ENCODE measurements around the gene MRPL55. TPM values are rescaled to one million over a fixed set of nuclear protein-coding genes. Genes with fewer than 3 reads are reported as not detected.
A peak's percentile ranks its signal among the peaks of the same experiment; 100 is the strongest.

The MRPL55 gene
- total RNA-seq, 2 experiments from 2014 or later = 45.5 TPM

- CTCF ChIA-PET = interaction anchor here (0.6 to 1.8 kb wide), 2 partner anchors 9 to 27 kb away, joined by 3 to 4 read pairs; no protein-coding TSS in a partner anchor
These were observed 30.4 kb upstream of the MRPL55 start for GRCh38 chr1:228139406-228139930.

GRCh38 chr1:228136901-228137300 is 27.8 kb upstream of the MRPL55 start:
- H3K4me1 Mint-ChIP-seq (ENCODE audit: low read depth) = peaks cover 1% of the 10 kb centered on the region
- no peaks in the 10 kb centered on the region for H3K9me3 Mint-ChIP-seq
- CTCF ChIA-PET = interaction anchor here (2.3 kb wide), 1 partner anchor 30 kb away, joined by 9 read pairs; the partner anchor contains the start of gene IBA57
- H3K27me3 Mint-ChIP-seq (ENCODE audit: low read depth) = no peaks in the 10 kb centered on the region
- no peak overlapping the region for H3K27ac Mint-ChIP-seq
- intact Hi-C loops (cut with micrococcal nuclease) = no loop called here
- peaks cover 4% of the 10 kb centered on the region for H3K36me3 Mint-ChIP-seq (ENCODE audit: low read depth)
- no peak for DNase-seq
- H3K4me3 Mint-ChIP-seq = no peak overlapping the region

More at GRCh38 chr1:228139406-228139930, 30.4 kb upstream of the MRPL55 start:
- intact Hi-C loops (cut with micrococcal nuclease) = no loop called here
- H3K9me3 Mint-ChIP-seq = no peaks in the 10 kb centered on the region
- peak overlapping the region; percentile 97 for H3K4me3 Mint-ChIP-seq
- DNase-seq = no peak
- H3K27ac Mint-ChIP-seq = peak overlapping the region; percentile 98
- no peaks in the 10 kb centered on the region for H3K27me3 Mint-ChIP-seq (ENCODE audit: low read depth)
- H3K36me3 Mint-ChIP-seq (ENCODE audit: low read depth) = peaks cover 4% of the 10 kb centered on the region
- peaks cover 25% of the 10 kb centered on the region for H3K4me1 Mint-ChIP-seq (ENCODE audit: low read depth)

- Mint-ChIP-seq H3K4me3 (no peak overlapping the region), H3K36me3 (ENCODE audit: low read depth) (no peaks in the 10 kb centered on the region), H3K9me3 (no peaks in the 10 kb centered on the region), H3K27me3 (ENCODE audit: low read depth) (peaks cover 8% of the 10 kb centered on the region), H3K27ac (no peak overlapping the region), H3K4me1 (ENCODE audit: low read depth) (peaks cover 3% of the 10 kb centered on the region)
- CTCF ChIA-PET = interaction anchor here (2.3 kb wide), 1 partner anchor 32 kb away, joined by 9 read pairs; the partner anchor contains the start of gene IBA57
- DNase-seq = no peak
- intact Hi-C loops (cut with micrococcal nuclease) = loop anchor here (5.0 kb wide), 2 partner anchors 258 to 368 kb away; no protein-coding TSS in a partner anchor
These were observed 25.5 kb upstream of the MRPL55 start for GRCh38 chr1:228134591-228134990.

GRCh38 chr1:228131766-228132165 is 22.7 kb upstream of the MRPL55 start:
- Mint-ChIP-seq H3K27ac (no peak overlapping the region), H3K4me3 (no peak overlapping the region), H3K4me1 (ENCODE audit: low read depth) (peaks cover 3% of the 10 kb centered on the region), H3K9me3 (no peaks in the 10 kb centered on the region), H3K36me3 (ENCODE audit: low read depth) (no peaks in the 10 kb centered on the region), H3K27me3 (ENCODE audit: low read depth) (peaks cover 10% of the 10 kb centered on the region)
- CTCF ChIA-PET = interaction anchor here (1.6 to 2.3 kb wide), 2 partner anchors 10 to 369 kb away, joined by 4 to 17 read pairs; no protein-coding TSS in a partner anchor
- intact Hi-C loops (cut with micrococcal nuclease) = loop anchor here (1.0 to 5.0 kb wide), 7 partner anchors 9 to 384 kb away; partner anchors contain the start of gene GUK1
- no peak for DNase-seq

GRCh38 chr1:228125185-228125584 is 16.1 kb upstream of the MRPL55 start:
- Mint-ChIP-seq H3K4me1 (ENCODE audit: low read depth) (peaks cover 4% of the 10 kb centered on the region), H3K27me3 (ENCODE audit: low read depth) (peaks cover 4% of the 10 kb centered on the region), H3K4me3 (no peak overlapping the region), H3K9me3 (no peaks in the 10 kb centered on the region), H3K36me3 (ENCODE audit: low read depth) (no peaks in the 10 kb centered on the region), H3K27ac (no peak overlapping the region)
- intact Hi-C loops (cut with micrococcal nuclease) = no loop called here
- CTCF ChIA-PET = interaction anchor here (1.6 kb wide), 1 partner anchor 41 kb away, joined by 5 read pairs; the partner anchor contains the start of gene IBA57
- no peak for DNase-seq

- no peak overlapping the region for H3K27ac Mint-ChIP-seq
- no peaks in the 10 kb centered on the region for H3K36me3 Mint-ChIP-seq (ENCODE audit: low read depth)
- H3K4me3 Mint-ChIP-seq = no peak overlapping the region
- H3K4me1 Mint-ChIP-seq (ENCODE audit: low read depth) = peaks cover 4% of the 10 kb centered on the region
- H3K9me3 Mint-ChIP-seq = no peaks in the 10 kb centered on the region
- intact Hi-C loops (cut with micrococcal nuclease) = no loop called here
- DNase-seq = no peak
- H3K27me3 Mint-ChIP-seq (ENCODE audit: low read depth) = no peaks in the 10 kb centered on the region
- CTCF ChIA-PET = interaction anchor here (1.0 kb wide), 1 partner anchor 125 kb away, joined by 4 read pairs; no protein-coding TSS in a partner anchor
These were observed 14.4 kb upstream of the MRPL55 start for GRCh38 chr1:228123505-228123904.

DNA sequence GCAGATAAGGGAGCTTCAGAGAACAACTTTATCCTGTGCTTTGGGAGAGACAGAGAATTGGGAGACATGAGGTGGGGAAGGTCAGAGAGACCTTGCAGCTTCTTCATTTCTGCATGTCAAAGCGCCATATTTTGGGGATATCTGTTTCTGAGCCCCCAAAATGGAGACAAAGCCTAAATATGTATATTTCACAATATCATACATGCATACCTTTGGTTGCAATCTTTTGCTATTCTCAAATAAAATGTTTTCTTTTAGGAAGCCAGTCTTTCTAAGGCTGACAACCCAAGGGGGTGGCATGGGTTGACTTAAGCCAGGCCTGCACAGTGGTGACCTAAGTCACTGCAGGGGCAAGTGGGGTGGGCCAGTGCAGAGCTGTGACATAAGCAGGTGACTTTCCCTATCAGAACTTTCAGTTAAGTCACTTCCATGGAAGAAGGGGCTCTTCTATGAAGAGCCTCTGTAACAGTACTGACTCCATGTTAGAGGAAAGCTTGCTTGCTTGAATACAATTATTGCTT is 13.9 kb upstream of the MRPL55 start:
- DNase-seq = no peak
- H3K27ac Mint-ChIP-seq = no peak overlapping the region

GRCh38 chr1:228120857-228121489 is 11.9 kb upstream of the MRPL55 start:
- DNase-seq = no peak
- H3K36me3 Mint-ChIP-seq (ENCODE audit: low read depth) = peaks cover 7% of the 10 kb centered on the region
- peaks cover 5% of the 10 kb centered on the region for H3K9me3 Mint-ChIP-seq
- CTCF ChIA-PET = interaction anchor here (2.0 kb wide), 1 partner anchor 10 kb away, joined by 17 read pairs; no protein-coding TSS in a partner anchor
- H3K4me1 Mint-ChIP-seq (ENCODE audit: low read depth) = peaks cover 4% of the 10 kb centered on the region
- H3K27ac Mint-ChIP-seq = peak overlapping the region; percentile 16
- peak overlapping the region; percentile 47 for H3K4me3 Mint-ChIP-seq
- intact Hi-C loops (cut with micrococcal nuclease) = no loop called here
- no peaks in the 10 kb centered on the region for H3K27me3 Mint-ChIP-seq (ENCODE audit: low read depth)

More for the DNA sequence above, 13.9 kb upstream of the MRPL55 start:
- Mint-ChIP-seq H3K4me1 (ENCODE audit: low read depth) (peaks cover 4% of the 10 kb centered on the region), H3K4me3 (no peak overlapping the region), H3K36me3 (ENCODE audit: low read depth) (peaks cover 2% of the 10 kb centered on the region), H3K27me3 (ENCODE audit: low read depth) (no peaks in the 10 kb centered on the region), H3K9me3 (peaks cover 2% of the 10 kb centered on the region)
- CTCF ChIA-PET = interaction anchor here (1.1 kb wide), 1 partner anchor 674 kb away, joined by 3 read pairs; no protein-coding TSS in a partner anchor
- intact Hi-C loops (cut with micrococcal nuclease) = no loop called here

DNA sequence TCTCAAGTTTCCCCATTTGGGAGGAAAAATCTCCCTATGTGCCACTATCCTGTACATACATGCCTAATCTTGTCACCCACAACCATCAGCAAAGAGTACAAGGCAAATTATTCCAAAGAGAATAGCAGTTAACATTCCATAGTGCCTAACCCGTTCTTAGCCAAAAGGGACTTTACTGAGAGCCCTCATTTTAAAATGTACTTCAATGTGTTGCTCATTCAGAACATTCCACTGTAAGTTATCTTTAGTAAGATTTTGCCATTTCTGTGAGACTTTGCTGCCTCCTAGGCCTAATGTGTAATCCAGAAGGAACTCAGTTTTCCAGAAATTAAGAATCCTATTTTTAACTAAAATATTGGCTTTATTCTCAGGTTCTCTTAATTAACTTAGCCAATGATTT is 11.3 kb upstream of the MRPL55 start:
- no peak for DNase-seq
- no peaks in the 10 kb centered on the region for H3K27me3 Mint-ChIP-seq (ENCODE audit: low read depth)
- CTCF ChIA-PET = interaction anchor here (2.0 kb wide), 1 partner anchor 11 kb away, joined by 17 read pairs; no protein-coding TSS in a partner anchor
- intact Hi-C loops (cut with micrococcal nuclease) = no loop called here
- H3K27ac Mint-ChIP-seq = no peak overlapping the region
- peaks cover 7% of the 10 kb centered on the region for H3K36me3 Mint-ChIP-seq (ENCODE audit: low read depth)
- H3K9me3 Mint-ChIP-seq = peaks cover 5% of the 10 kb centered on the region
- H3K4me3 Mint-ChIP-seq = no peak overlapping the region
- peaks cover 4% of the 10 kb centered on the region for H3K4me1 Mint-ChIP-seq (ENCODE audit: low read depth)

- H3K4me1 Mint-ChIP-seq (ENCODE audit: low read depth) = peaks cover 4% of the 10 kb centered on the region
- no peak overlapping the region for H3K4me3 Mint-ChIP-seq
- peaks cover 7% of the 10 kb centered on the region for H3K36me3 Mint-ChIP-seq (ENCODE audit: low read depth)
- DNase-seq = no peak
- intact Hi-C loops (cut with micrococcal nuclease) = no loop called here
- no peak overlapping the region for H3K27ac Mint-ChIP-seq
- CTCF ChIA-PET = interaction anchor here (1.3 to 1.4 kb wide), 2 partner anchors 9 to 13 kb away, joined by 5 to 8 read pairs; partner anchors contain the start of gene MRPL55
- no peaks in the 10 kb centered on the region for H3K27me3 Mint-ChIP-seq (ENCODE audit: low read depth)
- H3K9me3 Mint-ChIP-seq = peaks cover 5% of the 10 kb centered on the region
These were observed 8.9 kb upstream of the MRPL55 start for GRCh38 chr1:228118040-228118439.

DNA sequence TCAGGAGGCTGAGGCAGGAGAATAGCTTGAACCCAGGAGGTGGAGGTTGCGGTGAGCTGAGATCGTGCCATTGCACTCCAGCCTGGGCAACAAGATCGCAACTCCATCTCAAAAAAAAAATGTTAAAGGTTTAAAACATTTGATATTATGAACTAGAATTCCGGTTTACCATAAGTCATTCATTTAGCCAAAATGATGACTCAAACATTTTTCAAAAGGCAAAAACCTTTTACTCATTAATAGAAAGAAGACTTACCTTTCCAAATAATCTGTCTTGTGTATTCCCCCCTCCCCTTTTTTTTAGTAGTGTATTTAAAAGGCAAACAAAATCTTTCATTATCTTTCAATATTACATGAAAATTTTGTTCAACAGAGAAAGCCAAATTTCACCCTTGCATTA is 8.2 kb upstream of the MRPL55 start:
- intact Hi-C loops (cut with micrococcal nuclease) = no loop called here
- peaks cover 7% of the 10 kb centered on the region for H3K36me3 Mint-ChIP-seq (ENCODE audit: low read depth)
- H3K4me3 Mint-ChIP-seq = no peak overlapping the region
- H3K27me3 Mint-ChIP-seq (ENCODE audit: low read depth) = no peaks in the 10 kb centered on the region
- H3K27ac Mint-ChIP-seq = no peak overlapping the region
- H3K4me1 Mint-ChIP-seq (ENCODE audit: low read depth) = peaks cover 4% of the 10 kb centered on the region
- H3K9me3 Mint-ChIP-seq = peaks cover 5% of the 10 kb centered on the region
- CTCF ChIA-PET = no interaction called here
- DNase-seq = no peak

GRCh38 chr1:228114827-228115226 is 5.7 kb upstream of the MRPL55 start:
- intact Hi-C loops (cut with micrococcal nuclease) = no loop called here
- Mint-ChIP-seq H3K4me1 (ENCODE audit: low read depth) (peaks cover 5% of the 10 kb centered on the region), H3K9me3 (peaks cover 5% of the 10 kb centered on the region), H3K27me3 (ENCODE audit: low read depth) (no peaks in the 10 kb centered on the region), H3K4me3 (no peak overlapping the region), H3K27ac (no peak overlapping the region), H3K36me3 (ENCODE audit: low read depth) (peaks cover 7% of the 10 kb centered on the region)
- no peak for DNase-seq
- CTCF ChIA-PET = no interaction called here

Measured in activated naive CD4-positive, alpha-beta T cell treated with anti-CD3 and anti-CD28 coated beads for 36 hours (primary cell).